GM12872 (cell line): ENCODE data around the gene C1orf198.

Experiments used
- CTCF ChIP-seq: IDR thresholded peaks from 3 replicates; pipeline ENCODE4 v1.5.1; 2011; ENCODE audit warnings: low read depth, mild to moderate bottlenecking, low read length, moderate library complexity; ENCODE audit not compliant: insufficient read depth

C1orf198 gene

DNA sequence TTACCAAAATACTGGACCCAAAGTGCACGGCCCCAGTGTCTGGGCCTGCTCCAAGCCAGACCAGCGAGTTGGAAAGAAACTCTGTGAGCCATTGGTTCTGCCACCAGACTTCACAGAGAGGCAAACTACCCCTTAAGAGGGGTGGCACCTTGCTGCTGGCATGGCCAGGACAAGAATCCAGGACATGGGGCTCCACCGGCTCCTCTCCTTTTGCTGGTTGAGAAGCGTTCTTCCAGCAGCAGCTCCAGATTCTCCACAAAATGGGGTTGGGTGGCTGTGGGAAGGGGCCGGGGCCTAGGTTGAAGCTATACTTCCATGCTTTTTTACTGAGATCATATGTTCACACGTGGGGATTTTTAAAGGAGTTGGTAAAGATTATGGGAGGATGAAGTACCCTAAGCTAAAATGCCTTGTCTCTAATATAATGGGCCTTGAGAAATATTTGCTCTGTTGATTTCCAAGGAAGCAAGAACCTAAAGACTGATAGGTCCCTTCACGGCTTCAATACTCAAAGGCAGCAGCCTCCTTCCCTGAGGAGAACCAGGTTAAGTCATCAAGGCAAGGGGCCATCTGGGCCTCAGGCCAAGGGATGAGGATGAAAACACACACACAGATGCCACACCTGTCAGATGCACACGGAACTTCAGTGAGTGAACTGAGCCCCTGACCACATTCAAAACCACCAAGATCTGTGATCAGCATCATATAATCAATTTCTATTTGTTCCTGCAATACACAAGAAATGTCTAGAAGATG is 3.1 kb downstream of the C1orf198 start:
- TF ChIP-seq CTCF = no peak

GRCh38 chr1:230864441-230864840 is 3.9 kb downstream of the C1orf198 start:
- no peak for TF ChIP-seq CTCF

DNA sequence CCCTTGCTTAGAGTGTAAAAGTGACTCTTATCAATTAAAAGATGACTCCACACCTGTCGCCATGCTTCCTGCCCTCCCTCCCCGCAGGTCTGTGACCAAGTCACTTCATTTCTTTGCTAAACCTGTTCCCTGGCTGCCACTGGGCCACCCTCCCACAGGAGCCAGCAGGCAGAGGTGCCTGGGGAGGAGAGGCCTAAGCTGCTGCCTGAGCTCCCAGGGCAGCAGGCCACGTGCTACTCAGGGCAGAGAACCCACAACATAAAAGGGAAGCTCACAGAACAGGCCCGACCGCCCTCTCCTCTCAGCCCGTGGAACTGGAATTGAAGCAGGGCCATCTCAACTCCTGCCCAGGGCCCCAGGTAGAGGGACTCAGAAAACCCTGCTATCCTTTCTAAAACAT is 4.9 kb downstream of the C1orf198 start:
- TF ChIP-seq CTCF = no peak

GRCh38 chr1:230861970-230862595 is 6.2 kb downstream of the C1orf198 start:
- TF ChIP-seq CTCF = no peak

- no peak for TF ChIP-seq CTCF
These were observed 6.8 kb downstream of the C1orf198 start for GRCh38 chr1:230861489-230861888.

- TF ChIP-seq CTCF = no peak
These were observed 7.5 kb downstream of the C1orf198 start for GRCh38 chr1:230860617-230861384.
